ENCODE results near the gene ZCCHC14. TPM values are rescaled to one million over a fixed set of nuclear protein-coding genes. Genes with fewer than 3 reads are reported as not detected.
A peak's percentile ranks its signal among the peaks of the same experiment; 100 is the strongest.

ZCCHC14 gene
- total RNA-seq, 4 donors from 2014 or later, result 8.3 to 19.6 (median 14.7) TPM

GRCh38 chr16:87474017-87474416 lies 18.8 kb downstream of the ZCCHC14 start:
- no peaks in the 10 kb centered on the region for H3K27me3 ChIP-seq
- no peak overlapping the region for H3K4me3 ChIP-seq
- H3K36me3 ChIP-seq, result peaks cover 0 to 20% (median 4%) of the 10 kb centered on the region in 3 donors
- no peak for DNase-seq
- WGBS, 2 donors, result 71 to 74% methylated on average over 4 of the region's 4 CpGs
- H3K27ac ChIP-seq, result no peak overlapping the region
- TF ChIP-seq POLR2A (IDR thresholded peaks at IDR 0.05), result no peak
- TF ChIP-seq CTCF (IDR thresholded peaks at IDR 0.05), result no peak
- H3K9me3 ChIP-seq, result no peaks in the 10 kb centered on the region
- intact Hi-C loops (cut with DNase I), result no loop called here
- H3K4me1 ChIP-seq, result peaks cover 0 to 77% (median 25%) of the 10 kb centered on the region in 3 donors

- WGBS, 2 donors, result 89 to 93% methylated on average over 5 to 6 of the region's 6 CpGs
Observed at GRCh38 chr16:87472935-87473334, 19.9 kb downstream of the ZCCHC14 start.

GRCh38 chr16:87472142-87472778 lies 20.6 kb downstream of the ZCCHC14 start:
- H3K4me1 ChIP-seq, result peaks cover 0 to 76% (median 21%) of the 10 kb centered on the region in 3 donors
- peak overlapping the region in 1 of 4 donors; percentile 35 for H3K27ac ChIP-seq
- 84 to 93% methylated on average over 15 to 20 of the region's 22 CpGs for WGBS, 2 donors
- no peak for DNase-seq
- peaks cover 0 to 19% (median 4%) of the 10 kb centered on the region in 3 donors for H3K36me3 ChIP-seq
- H3K9me3 ChIP-seq, result no peaks in the 10 kb centered on the region
- no peaks in the 10 kb centered on the region for H3K27me3 ChIP-seq
- TF ChIP-seq POLR2A (IDR thresholded peaks at IDR 0.05), result no peak
- no peak for TF ChIP-seq CTCF (IDR thresholded peaks at IDR 0.05)
- intact Hi-C loops (cut with DNase I), result no loop called here
- H3K4me3 ChIP-seq, result no peak overlapping the region

More at GRCh38 chr16:87472935-87473334, 19.9 kb downstream of the ZCCHC14 start:
- Histone ChIP-seq H3K27me3 (no peaks in the 10 kb centered on the region), H3K4me3 (no peak overlapping the region), H3K36me3 (peaks cover 0 to 19% (median 4%) of the 10 kb centered on the region in 3 donors), H3K27ac (no peak overlapping the region), H3K9me3 (no peaks in the 10 kb centered on the region), H3K4me1 (peaks cover 0 to 82% (median 25%) of the 10 kb centered on the region in 3 donors)
- TF ChIP-seq POLR2A (IDR thresholded peaks at IDR 0.05), result no peak
- no peak for TF ChIP-seq CTCF (IDR thresholded peaks at IDR 0.05)
- intact Hi-C loops (cut with DNase I), result no loop called here
- no peak for DNase-seq

DNA sequence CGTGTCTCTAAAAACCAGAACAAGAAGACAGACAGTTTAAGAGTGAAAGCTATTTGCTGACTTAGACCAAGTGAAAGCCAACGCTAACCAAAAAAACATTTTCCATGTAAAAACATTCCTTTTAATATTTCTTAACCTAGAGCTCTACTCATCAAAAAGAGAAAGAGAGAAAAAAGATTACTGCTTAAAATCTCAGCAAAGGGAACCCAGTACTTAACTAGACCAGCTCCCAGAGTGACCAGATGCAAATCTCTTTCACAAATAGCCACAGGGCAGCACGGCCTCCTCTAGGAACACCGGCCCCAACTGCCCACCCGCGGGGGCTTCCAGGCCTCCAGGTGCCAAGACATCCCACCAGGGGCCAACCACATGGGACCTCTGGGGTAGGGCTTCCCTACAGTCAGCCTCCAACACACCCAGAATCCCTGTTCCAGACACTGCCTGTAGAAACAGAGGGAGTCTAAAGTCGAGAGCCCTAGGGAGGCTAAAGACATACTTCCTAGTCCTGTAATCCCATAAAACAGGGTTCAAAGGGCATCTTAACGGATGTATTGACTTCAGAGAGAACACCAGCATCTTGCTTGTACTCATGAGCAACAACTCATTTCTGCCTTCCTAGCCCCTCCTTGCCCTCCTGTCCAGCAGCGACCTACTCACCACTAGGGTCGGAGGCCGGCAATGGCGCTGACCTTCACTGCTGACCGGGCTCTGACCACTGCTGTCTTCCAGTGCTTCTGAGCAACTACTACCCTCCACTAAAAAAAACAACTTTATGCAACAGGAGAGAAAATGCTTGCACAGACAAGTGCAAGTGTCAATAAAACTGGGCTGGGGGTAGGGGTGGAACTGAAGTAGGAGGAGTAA lies 21.3 kb downstream of the ZCCHC14 start:
- Histone ChIP-seq H3K36me3 (peaks cover 0 to 19% (median 4%) of the 10 kb centered on the region in 3 donors), H3K27me3 (no peaks in the 10 kb centered on the region), H3K4me3 (no peak overlapping the region), H3K9me3 (no peaks in the 10 kb centered on the region), H3K27ac (peak overlapping the region in 2 of 4 donors; percentile 3 to 35), H3K4me1 (peaks cover 0 to 73% (median 23%) of the 10 kb centered on the region in 3 donors)
- TF ChIP-seq CTCF (IDR thresholded peaks at IDR 0.05), result no peak
- no peak for TF ChIP-seq POLR2A (IDR thresholded peaks at IDR 0.05)
- no peak for DNase-seq
- WGBS, 2 donors, result 64 to 68% methylated on average over 6 to 8 of the region's 13 CpGs
- intact Hi-C loops (cut with DNase I), result no loop called here

DNA sequence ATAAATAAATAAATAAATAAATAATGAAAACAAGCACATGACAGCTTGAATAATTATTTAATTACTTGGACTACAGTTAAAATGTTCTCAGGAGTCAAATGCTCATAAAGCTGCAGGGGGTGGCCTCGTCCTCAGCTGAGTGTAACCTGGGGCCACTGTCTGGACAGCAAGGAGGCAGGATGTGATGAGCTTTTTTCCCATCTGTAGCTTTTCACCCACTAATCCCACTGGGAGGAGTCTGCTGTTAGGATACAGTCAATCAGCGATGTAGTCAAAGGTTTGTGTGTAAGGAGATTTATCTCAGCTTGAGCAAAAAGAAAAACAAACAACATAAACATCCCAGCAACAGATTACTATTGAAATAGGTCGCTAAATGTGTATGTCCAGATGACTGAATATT lies 22.5 kb downstream of the ZCCHC14 start:
- Histone ChIP-seq H3K9me3 (no peaks in the 10 kb centered on the region), H3K27ac (no peak overlapping the region), H3K4me3 (no peak overlapping the region), H3K4me1 (peaks cover 8 to 73% (median 26%) of the 10 kb centered on the region in 3 donors), H3K27me3 (no peaks in the 10 kb centered on the region), H3K36me3 (peaks cover 0 to 19% (median 4%) of the 10 kb centered on the region in 3 donors)
- 59 to 74% methylated on average over 3 of the region's 3 CpGs for whole genome bisulfite sequencing, 2 donors
- no peak for TF ChIP-seq CTCF (IDR thresholded peaks at IDR 0.05)
- no peak for DNase-seq
- intact Hi-C loops (cut with DNase I), result no loop called here

Measured in esophagus squamous epithelium (tissue), 5 donors.